ENCODE data around the gene BATF3.

BATF3 gene

GRCh38 chr1:212675675-212676074, 24.0 kb downstream of the BATF3 start:
- Mint-ChIP-seq H3K36me3 (ENCODE audit: insufficient read depth) (peaks cover 1% of the 10 kb centered on the region), H3K4me3 (no peak overlapping the region), H3K9me3 (no peaks in the 10 kb centered on the region), H3K27ac (ENCODE audit: low read depth) (no peak overlapping the region), H3K27me3 (peaks cover 9% of the 10 kb centered on the region), H3K4me1 (peaks cover 8% of the 10 kb centered on the region)
- ATAC-seq (replicated peaks; ENCODE audit: extremely low read depth, poor library complexity, severe bottlenecking) (no peak), DNase-seq (ENCODE audit: low spot score in 2 of 2) (no peak)

GRCh38 chr1:212674872-212675271, 24.8 kb downstream of the BATF3 start:
- peaks cover 8% of the 10 kb centered on the region for H3K4me1 Mint-ChIP-seq
- ATAC-seq (replicated peaks; ENCODE audit: extremely low read depth, poor library complexity, severe bottlenecking) (no peak), DNase-seq (ENCODE audit: low spot score in 2 of 2) (no peak)
- H3K9me3 Mint-ChIP-seq: no peaks in the 10 kb centered on the region
- H3K27ac Mint-ChIP-seq (ENCODE audit: low read depth): no peak overlapping the region
- peaks cover 1% of the 10 kb centered on the region for H3K36me3 Mint-ChIP-seq (ENCODE audit: insufficient read depth)
- H3K27me3 Mint-ChIP-seq: peaks cover 9% of the 10 kb centered on the region
- H3K4me3 Mint-ChIP-seq: no peak overlapping the region

GRCh38 chr1:212671342-212672031, 28.2 kb downstream of the BATF3 start:
- H3K4me3 Mint-ChIP-seq: no peak overlapping the region

GRCh38 chr1:212670882-212671281, 28.8 kb downstream of the BATF3 start:
- H3K9me3 Mint-ChIP-seq: no peaks in the 10 kb centered on the region
- DNase-seq (ENCODE audit: low spot score in 2 of 2) (peak in 1 of 2 donors; percentile 4), ATAC-seq (replicated peaks; ENCODE audit: extremely low read depth, poor library complexity, severe bottlenecking) (no peak)
- H3K36me3 Mint-ChIP-seq (ENCODE audit: insufficient read depth): peaks cover 5% of the 10 kb centered on the region
- peaks cover 8% of the 10 kb centered on the region for H3K4me1 Mint-ChIP-seq
- no peak overlapping the region for H3K27ac Mint-ChIP-seq (ENCODE audit: low read depth)
- H3K4me3 Mint-ChIP-seq: no peak overlapping the region
- H3K27me3 Mint-ChIP-seq: peaks cover 9% of the 10 kb centered on the region

More at GRCh38 chr1:212671342-212672031, 28.2 kb downstream of the BATF3 start:
- ATAC-seq (replicated peaks; ENCODE audit: extremely low read depth, poor library complexity, severe bottlenecking) (peak; percentile 46), DNase-seq (ENCODE audit: low spot score in 2 of 2) (peak in 1 of 2 donors; percentile 6)
- no peak overlapping the region for H3K27ac Mint-ChIP-seq (ENCODE audit: low read depth)
- H3K4me1 Mint-ChIP-seq: peaks cover 8% of the 10 kb centered on the region
- H3K27me3 Mint-ChIP-seq: peaks cover 9% of the 10 kb centered on the region
- H3K36me3 Mint-ChIP-seq (ENCODE audit: insufficient read depth): peaks cover 4% of the 10 kb centered on the region
- no peaks in the 10 kb centered on the region for H3K9me3 Mint-ChIP-seq

- H3K4me1 Mint-ChIP-seq: peaks cover 14% of the 10 kb centered on the region
- DNase-seq (ENCODE audit: low spot score in 2 of 2) (no peak), ATAC-seq (replicated peaks; ENCODE audit: extremely low read depth, poor library complexity, severe bottlenecking) (no peak)
- H3K9me3 Mint-ChIP-seq: no peaks in the 10 kb centered on the region
- no peak overlapping the region for H3K27ac Mint-ChIP-seq (ENCODE audit: low read depth)
- H3K27me3 Mint-ChIP-seq: peaks cover 9% of the 10 kb centered on the region
- no peak overlapping the region for H3K4me3 Mint-ChIP-seq
- peaks cover 7% of the 10 kb centered on the region for H3K36me3 Mint-ChIP-seq (ENCODE audit: insufficient read depth)
Observed at GRCh38 chr1:212670301-212670700, 29.3 kb downstream of the BATF3 start.

GRCh38 chr1:212669600-212669999, 30.0 kb downstream of the BATF3 start:
- Mint-ChIP-seq H3K27me3 (peaks cover 9% of the 10 kb centered on the region), H3K36me3 (ENCODE audit: insufficient read depth) (peaks cover 6% of the 10 kb centered on the region), H3K4me1 (peaks cover 14% of the 10 kb centered on the region), H3K27ac (ENCODE audit: low read depth) (no peak overlapping the region), H3K4me3 (no peak overlapping the region), H3K9me3 (no peaks in the 10 kb centered on the region)
- no peak for DNase-seq (ENCODE audit: low spot score in 2 of 2)
- ATAC-seq (replicated peaks; ENCODE audit: extremely low read depth, poor library complexity, severe bottlenecking): no peak

GRCh38 chr1:212669102-212669501, 30.5 kb downstream of the BATF3 start:
- no peak overlapping the region for H3K4me3 Mint-ChIP-seq
- no peak for ATAC-seq (replicated peaks; ENCODE audit: extremely low read depth, poor library complexity, severe bottlenecking)
- peaks cover 14% of the 10 kb centered on the region for H3K4me1 Mint-ChIP-seq
- H3K27me3 Mint-ChIP-seq: peaks cover 9% of the 10 kb centered on the region
- no peaks in the 10 kb centered on the region for H3K9me3 Mint-ChIP-seq
- H3K27ac Mint-ChIP-seq (ENCODE audit: low read depth): no peak overlapping the region
- peaks cover 6% of the 10 kb centered on the region for H3K36me3 Mint-ChIP-seq (ENCODE audit: insufficient read depth)
- DNase-seq (ENCODE audit: low spot score in 2 of 2): peak in 1 of 2 donors; percentile 2

- Mint-ChIP-seq H3K27me3 (peaks cover 9% of the 10 kb centered on the region), H3K9me3 (no peaks in the 10 kb centered on the region), H3K36me3 (ENCODE audit: insufficient read depth) (peaks cover 6% of the 10 kb centered on the region), H3K27ac (ENCODE audit: low read depth) (peak overlapping the region; percentile 3), H3K4me3 (no peak overlapping the region), H3K4me1 (peaks cover 14% of the 10 kb centered on the region)
- no peak for ATAC-seq (replicated peaks; ENCODE audit: extremely low read depth, poor library complexity, severe bottlenecking)
- DNase-seq (ENCODE audit: low spot score in 2 of 2): no peak
Observed at GRCh38 chr1:212668477-212668876, 31.2 kb downstream of the BATF3 start.

GRCh38 chr1:212667223-212668139, 32.2 kb downstream of the BATF3 start:
- Mint-ChIP-seq H3K27ac (ENCODE audit: low read depth) (no peak overlapping the region), H3K4me1 (peaks cover 14% of the 10 kb centered on the region), H3K27me3 (peaks cover 9% of the 10 kb centered on the region), H3K4me3 (no peak overlapping the region), H3K9me3 (no peaks in the 10 kb centered on the region), H3K36me3 (ENCODE audit: insufficient read depth) (peaks cover 6% of the 10 kb centered on the region)
- DNase-seq (ENCODE audit: low spot score in 2 of 2): peak in 1 of 2 donors; percentile 11
- ATAC-seq (replicated peaks; ENCODE audit: extremely low read depth, poor library complexity, severe bottlenecking): peak; percentile 61

GRCh38 chr1:212666116-212666775, 33.4 kb downstream of the BATF3 start:
- Mint-ChIP-seq H3K4me3 (peak overlapping the region; percentile 63), H3K27me3 (peaks cover 4% of the 10 kb centered on the region), H3K9me3 (no peaks in the 10 kb centered on the region), H3K27ac (ENCODE audit: low read depth) (no peak overlapping the region), H3K4me1 (peaks cover 14% of the 10 kb centered on the region), H3K36me3 (ENCODE audit: insufficient read depth) (peaks cover 6% of the 10 kb centered on the region)
- DNase-seq (ENCODE audit: low spot score in 2 of 2) (no peak), ATAC-seq (replicated peaks; ENCODE audit: extremely low read depth, poor library complexity, severe bottlenecking) (no peak)

GRCh38 chr1:212665241-212666115, 34.2 kb downstream of the BATF3 start:
- H3K27ac Mint-ChIP-seq (ENCODE audit: low read depth): no peak overlapping the region
- H3K4me1 Mint-ChIP-seq: peaks cover 14% of the 10 kb centered on the region
- H3K4me3 Mint-ChIP-seq: peak overlapping the region; percentile 63
- H3K9me3 Mint-ChIP-seq: no peaks in the 10 kb centered on the region
- no peaks in the 10 kb centered on the region for H3K27me3 Mint-ChIP-seq
- DNase-seq (ENCODE audit: low spot score in 2 of 2) (peak; percentile 56 to 68), ATAC-seq (replicated peaks; ENCODE audit: extremely low read depth, poor library complexity, severe bottlenecking) (peak; percentile 80)
- H3K36me3 Mint-ChIP-seq (ENCODE audit: insufficient read depth): peaks cover 6% of the 10 kb centered on the region

Data from central memory CD8-positive, alpha-beta T cell (primary cell).